ENCODE results near the gene CACNG4.

Gene CACNG4

DNA sequence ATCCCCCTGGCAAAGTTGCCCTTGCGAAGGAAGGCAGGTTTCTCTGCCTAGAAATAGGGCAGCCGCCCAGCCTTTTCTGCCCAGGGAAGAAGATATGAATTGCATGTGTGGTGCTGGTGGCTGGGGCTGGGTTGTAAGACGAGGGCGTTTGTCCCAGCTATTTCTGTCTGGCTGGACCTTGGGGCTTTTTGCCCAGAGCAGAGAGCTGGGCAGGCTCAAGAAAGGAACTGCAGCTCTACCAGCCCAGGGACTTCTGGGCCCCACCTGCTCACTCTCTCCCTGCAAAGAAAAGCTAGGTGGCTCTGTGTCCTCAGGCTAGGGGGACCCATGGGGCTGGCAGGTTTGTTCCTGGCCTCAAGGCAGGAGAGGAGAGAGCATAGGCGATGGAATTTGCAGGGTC, 80.4 kb downstream of the CACNG4 start:
- TF ChIP-seq, protein P1, sequence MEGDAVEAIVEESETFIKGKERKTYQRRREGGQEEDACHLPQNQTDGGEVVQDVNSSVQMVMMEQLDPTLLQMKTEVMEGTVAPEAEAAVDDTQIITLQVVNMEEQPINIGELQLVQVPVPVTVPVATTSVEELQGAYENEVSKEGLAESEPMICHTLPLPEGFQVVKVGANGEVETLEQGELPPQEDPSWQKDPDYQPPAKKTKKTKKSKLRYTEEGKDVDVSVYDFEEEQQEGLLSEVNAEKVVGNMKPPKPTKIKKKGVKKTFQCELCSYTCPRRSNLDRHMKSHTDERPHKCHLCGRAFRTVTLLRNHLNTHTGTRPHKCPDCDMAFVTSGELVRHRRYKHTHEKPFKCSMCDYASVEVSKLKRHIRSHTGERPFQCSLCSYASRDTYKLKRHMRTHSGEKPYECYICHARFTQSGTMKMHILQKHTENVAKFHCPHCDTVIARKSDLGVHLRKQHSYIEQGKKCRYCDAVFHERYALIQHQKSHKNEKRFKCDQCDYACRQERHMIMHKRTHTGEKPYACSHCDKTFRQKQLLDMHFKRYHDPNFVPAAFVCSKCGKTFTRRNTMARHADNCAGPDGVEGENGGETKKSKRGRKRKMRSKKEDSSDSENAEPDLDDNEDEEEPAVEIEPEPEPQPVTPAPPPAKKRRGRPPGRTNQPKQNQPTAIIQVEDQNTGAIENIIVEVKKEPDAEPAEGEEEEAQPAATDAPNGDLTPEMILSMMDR (IDR thresholded peaks at IDR 0.05; ENCODE audit: low read depth, low read length), result no peak

DNA sequence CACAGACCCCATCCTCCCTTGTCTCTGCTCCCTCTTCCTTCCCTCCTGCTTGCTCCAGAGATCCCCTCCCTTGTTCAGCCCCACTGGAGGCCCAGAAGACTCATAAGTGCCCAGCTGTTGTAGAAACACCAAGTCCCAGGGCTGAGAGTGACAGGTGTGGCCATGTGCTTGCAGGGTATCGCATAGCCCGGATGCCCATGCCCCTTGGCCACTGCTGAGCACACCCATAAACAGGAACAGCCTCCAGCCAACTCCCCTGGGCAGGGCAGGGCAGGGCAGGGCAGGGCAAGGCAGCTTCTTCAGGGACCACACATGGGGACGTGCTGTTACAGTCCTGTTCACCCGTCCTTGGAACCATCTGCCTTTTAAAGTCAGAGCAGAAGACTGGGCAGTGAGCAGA, 81.9 kb downstream of the CACNG4 start:
- Histone ChIP-seq H3K9me3 (peaks cover 10% of the 10 kb centered on the region), H3K4me3 (ENCODE audit: low read depth, low read length) (no peak overlapping the region), H3K36me3 (no peaks in the 10 kb centered on the region; the same call in 1 of the 2 replicates), H3K27me3 (no peaks in the 10 kb centered on the region), H3K4me1 (peaks cover 4% of the 10 kb centered on the region)
- TF ChIP-seq, protein P1 (IDR thresholded peaks at IDR 0.05; ENCODE audit: low read depth, low read length), result no peak
- DNase-seq, result no peak

More for the DNA sequence above, 80.4 kb downstream of the CACNG4 start:
- peaks cover 4% of the 10 kb centered on the region for H3K4me1 ChIP-seq
- H3K9me3 ChIP-seq, result peaks cover 10% of the 10 kb centered on the region
- no peaks in the 10 kb centered on the region for H3K27me3 ChIP-seq
- DNase-seq, result no peak
- no peaks in the 10 kb centered on the region; the same call in 1 of the 2 replicates for H3K36me3 ChIP-seq
- no peak overlapping the region for H3K4me3 ChIP-seq (ENCODE audit: low read depth, low read length)

DNA sequence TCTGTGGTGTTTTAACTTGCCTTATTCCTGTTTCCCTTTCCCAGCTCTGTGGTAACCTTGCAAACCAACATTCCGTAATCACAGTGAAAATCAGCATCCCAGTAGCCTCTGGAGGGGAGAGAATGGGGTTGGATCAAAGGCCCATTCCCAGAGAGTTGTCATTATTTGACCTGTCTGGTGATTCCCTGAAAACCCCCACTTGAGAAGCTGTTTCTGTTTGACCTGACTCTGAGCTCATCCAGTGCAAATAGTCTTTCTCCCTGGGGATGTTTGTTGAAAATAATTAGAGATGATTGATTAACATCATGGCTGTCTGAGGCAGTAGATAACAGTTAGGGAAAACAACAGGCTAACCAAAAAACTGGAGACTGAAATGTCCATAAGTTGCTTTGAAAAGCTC, 82.9 kb downstream of the CACNG4 start:
- H3K4me3 ChIP-seq (ENCODE audit: low read depth, low read length), result no peak overlapping the region
- H3K36me3 ChIP-seq, result no peaks in the 10 kb centered on the region; the same call in 1 of the 2 replicates
- H3K4me1 ChIP-seq, result peaks cover 4% of the 10 kb centered on the region
- H3K9me3 ChIP-seq, result peaks cover 10% of the 10 kb centered on the region
- TF ChIP-seq, protein P1 (IDR thresholded peaks at IDR 0.05; ENCODE audit: low read depth, low read length), result no peak
- DNase-seq, result no peak
- no peaks in the 10 kb centered on the region for H3K27me3 ChIP-seq

DNA sequence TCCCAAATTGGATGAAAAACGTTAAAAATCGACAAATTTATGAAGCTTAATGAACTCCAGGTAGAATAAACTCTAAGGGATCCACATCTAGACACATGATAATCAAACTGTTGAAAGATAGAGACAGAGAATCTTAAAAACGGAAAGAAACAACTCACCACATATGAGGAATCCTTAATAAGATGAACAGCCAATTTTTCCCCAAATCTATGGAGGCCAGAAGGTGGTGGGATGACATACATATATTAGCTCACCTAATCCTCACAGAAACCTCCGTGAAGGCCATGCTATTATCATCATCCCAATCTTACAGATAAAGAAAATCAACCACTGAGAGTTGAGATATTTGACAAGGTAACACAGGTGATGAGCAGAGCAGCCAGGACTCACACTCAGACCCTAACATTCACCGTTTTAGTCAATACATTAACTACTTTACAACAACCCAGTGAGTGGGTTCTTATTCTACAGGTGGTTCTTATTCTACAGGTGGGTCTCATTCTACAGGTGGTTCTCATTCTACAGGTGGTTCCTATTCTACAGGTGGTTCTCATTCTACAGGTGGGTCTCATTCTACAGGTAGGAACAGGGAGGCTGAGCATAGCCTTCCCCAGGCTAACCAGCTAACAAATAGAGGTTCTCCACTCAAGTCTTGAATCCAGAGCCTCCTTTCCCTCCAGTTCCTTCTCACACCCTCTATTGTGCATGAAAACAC, 84.7 kb downstream of the CACNG4 start:
- Histone ChIP-seq H3K4me3 (ENCODE audit: low read depth, low read length) (no peak overlapping the region), H3K36me3 (no peaks in the 10 kb centered on the region; the same call in 1 of the 2 replicates), H3K4me1 (peaks cover 4% of the 10 kb centered on the region), H3K27me3 (no peaks in the 10 kb centered on the region), H3K9me3 (peaks cover 7% of the 10 kb centered on the region)
- TF ChIP-seq, protein P1 (IDR thresholded peaks at IDR 0.05; ENCODE audit: low read depth, low read length), result no peak
- no peak for DNase-seq

DNA sequence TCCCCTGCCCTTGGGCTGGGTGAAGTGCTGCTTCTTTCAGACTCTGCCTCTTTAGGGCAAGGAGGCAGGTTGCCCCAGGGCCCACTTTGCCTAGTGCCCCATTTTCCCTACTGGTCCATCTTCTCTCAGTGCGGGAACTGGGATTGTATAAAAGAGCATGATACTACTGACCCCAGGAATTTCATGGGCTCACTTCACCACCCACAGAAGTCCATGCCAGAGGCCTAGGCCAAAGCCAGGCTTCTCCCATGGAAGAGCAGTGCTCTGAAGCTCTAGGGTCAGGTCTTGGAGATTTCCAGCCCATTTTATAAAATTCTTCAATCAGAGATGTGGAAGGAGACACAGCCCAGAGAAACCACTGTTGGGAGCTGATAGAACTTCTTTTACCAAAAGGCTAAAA, 85.6 kb downstream of the CACNG4 start:
- Histone ChIP-seq H3K4me1 (peaks cover 4% of the 10 kb centered on the region), H3K9me3 (peaks cover 7% of the 10 kb centered on the region), H3K36me3 (no peaks in the 10 kb centered on the region; the same call in 1 of the 2 replicates), H3K4me3 (ENCODE audit: low read depth, low read length) (no peak overlapping the region), H3K27me3 (no peaks in the 10 kb centered on the region)
- TF ChIP-seq, protein P1 (IDR thresholded peaks at IDR 0.05; ENCODE audit: low read depth, low read length), result no peak
- no peak for DNase-seq

DNA sequence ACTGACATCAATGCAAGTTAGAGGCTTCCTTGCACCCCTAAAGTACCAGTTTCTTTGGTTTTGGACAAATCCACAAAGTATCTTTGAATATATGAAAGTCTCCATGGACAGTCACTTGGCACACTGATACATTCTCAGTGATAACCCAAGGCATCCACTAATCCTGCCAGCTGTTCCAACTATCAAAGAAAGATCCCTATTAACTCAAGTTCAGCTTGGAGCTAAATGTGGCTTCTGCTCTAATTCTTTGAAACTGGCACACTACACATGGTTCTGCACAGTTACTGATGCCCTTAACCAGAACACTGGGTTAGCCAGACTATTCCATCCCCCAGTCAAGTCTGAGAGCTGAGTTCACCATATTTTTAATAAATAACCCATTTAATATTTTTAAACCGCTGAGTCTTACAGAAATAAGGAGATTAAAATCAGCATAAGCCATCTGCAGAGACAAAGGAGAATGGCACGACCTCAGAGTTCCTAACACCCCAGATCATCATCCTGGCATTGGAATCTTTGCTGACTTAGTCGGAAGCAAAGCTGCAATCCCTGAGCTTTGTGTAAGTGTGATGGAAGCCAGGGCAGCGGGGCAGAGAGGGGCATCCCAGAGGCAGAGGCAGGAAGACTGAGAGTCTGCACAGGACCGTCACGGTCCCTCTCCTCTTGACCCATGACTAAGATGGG, 86.1 kb downstream of the CACNG4 start:
- peaks cover 7% of the 10 kb centered on the region for H3K9me3 ChIP-seq
- no peaks in the 10 kb centered on the region for H3K27me3 ChIP-seq
- no peak for DNase-seq
- TF ChIP-seq, protein P1 (IDR thresholded peaks at IDR 0.05; ENCODE audit: low read depth, low read length), result no peak
- peaks cover 4% of the 10 kb centered on the region for H3K4me1 ChIP-seq
- H3K4me3 ChIP-seq (ENCODE audit: low read depth, low read length), result no peak overlapping the region
- no peaks in the 10 kb centered on the region; the same call in 1 of the 2 replicates for H3K36me3 ChIP-seq

Data from BE2C (cell line).